Stomach (tissue), 4 donors: ENCODE data around the gene NEURL2.

Source experiments
- CTCF ChIP-seq, 7 experiments: fragments of 450-650 bp in 4 of 7; fragments of 200-600 bp in 3 of 7; sonication (generic) in 3 of 7; IDR thresholded peaks; one replicate each; pipeline ENCODE4 v1.5.1; 2016 to 2019; ENCODE audit warnings: antibody characterized with exemption in 7 of 7, control low read depth in 2 of 7, mild to moderate bottlenecking in 1 of 7
- EP300 ChIP-seq: sonication (generic); formaldehyde crosslinking; IDR thresholded peaks from one replicate; pipeline ENCODE4 v1.6.1; 2017; ENCODE audit warnings: antibody characterized with exemption
- POLR2A ChIP-seq, 4 donors: fragments of 450-650 bp; IDR thresholded peaks; one replicate each; pipeline ENCODE4 v1.6.1; 2016; ENCODE audit warnings: antibody characterized with exemption in 4 of 4, control low read depth in 2 of 4, mild to moderate bottlenecking in 1 of 4, moderate library complexity in 1 of 4
- POLR2AphosphoS5 ChIP-seq, 3 donors: sonication (generic); formaldehyde crosslinking; IDR thresholded peaks; one replicate each; pipeline ENCODE4 v1.6.1; 2016; ENCODE audit warnings: antibody characterized with exemption in 3 of 3

GRCh38 chr20:45859916-45860315 lies 31.1 kb downstream of the NEURL2 start:
- no peak for TF ChIP-seq CTCF (IDR thresholded peaks at IDR 0.05)
- TF ChIP-seq EP300, result no peak
- TF ChIP-seq POLR2A (IDR thresholded peaks at IDR 0.05), result no peak
- TF ChIP-seq POLR2AphosphoS5 (IDR thresholded peaks at IDR 0.05), result no peak
